SU-DHL-6 (cell line): ENCODE measurements around the gene KRT37.

ENCODE experiments used
- CTCF ChIP-seq: fragments of 200-600 bp; sonication (generic); IDR thresholded peaks from one replicate; pipeline ENCODE4 v1.5.1; 2017; ENCODE audit warnings: antibody characterized with exemption, mild to moderate bottlenecking, low read length, moderate library complexity; ENCODE audit not compliant: insufficient read depth, poor library complexity, severe bottlenecking
- EZH2phosphoT487 ChIP-seq: fragments of 200-600 bp; sonication (generic), shearing (Covaris generic); conservative IDR thresholded peaks from 2 replicates; pipeline ENCODE4 v1.6.1; 2018; ENCODE audit warnings: mild to moderate bottlenecking, antibody characterized with exemption, low read length, moderate library complexity, mixed read lengths

GRCh38 chr17:41457676-41458075, 33.3 kb upstream of the KRT37 start:
- TF ChIP-seq CTCF (no peak), EZH2phosphoT487 (no peak)
